HG03354 (cell line): ENCODE results near the gene MGAT4A.

Experiments
- ATAC-seq: cut with Tn5 transposase; IDR thresholded peaks from one replicate; pipeline ENCODE4 v1.9.1; 2021; ENCODE audit warnings: mild to moderate bottlenecking; ENCODE audit not compliant: unreplicated experiment, poor library complexity, severe bottlenecking

The MGAT4A gene

DNA sequence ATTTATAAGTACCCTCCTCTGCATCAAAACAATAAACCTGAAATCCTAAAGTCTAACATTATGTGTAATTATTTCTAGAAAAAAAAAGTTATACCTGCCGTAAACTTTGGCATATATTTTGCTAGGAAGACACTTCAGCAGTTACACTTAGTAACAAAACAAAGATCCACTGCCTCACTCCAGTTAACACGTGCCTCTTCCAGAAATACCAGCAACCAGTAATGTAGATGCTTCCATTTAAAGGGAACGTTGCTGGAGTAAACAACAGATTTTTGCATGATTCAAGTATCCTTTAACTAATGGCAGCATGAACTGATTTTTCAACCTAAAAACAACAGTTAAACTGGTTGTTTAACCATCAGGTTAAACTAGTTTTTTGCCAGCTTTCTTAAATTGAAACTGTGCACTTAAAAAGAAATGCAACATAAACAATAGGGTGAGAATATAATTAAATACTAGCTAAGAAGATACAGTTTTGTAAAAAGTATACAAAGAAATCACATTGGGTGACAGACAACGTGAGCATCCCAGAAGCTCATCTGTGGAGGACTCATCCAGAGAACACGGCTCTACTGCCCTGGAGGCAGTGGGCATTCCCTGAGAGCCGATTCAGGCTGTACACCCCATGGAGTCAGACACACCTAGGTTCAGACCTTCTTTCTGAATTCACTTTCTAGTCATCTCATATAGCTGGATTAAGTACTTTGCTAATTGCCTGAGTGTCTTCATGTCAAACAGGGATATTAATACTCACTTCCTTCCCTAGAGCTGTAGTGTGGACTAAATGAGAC, 22.3 kb downstream of the MGAT4A start:
- no peak for ATAC-seq

DNA sequence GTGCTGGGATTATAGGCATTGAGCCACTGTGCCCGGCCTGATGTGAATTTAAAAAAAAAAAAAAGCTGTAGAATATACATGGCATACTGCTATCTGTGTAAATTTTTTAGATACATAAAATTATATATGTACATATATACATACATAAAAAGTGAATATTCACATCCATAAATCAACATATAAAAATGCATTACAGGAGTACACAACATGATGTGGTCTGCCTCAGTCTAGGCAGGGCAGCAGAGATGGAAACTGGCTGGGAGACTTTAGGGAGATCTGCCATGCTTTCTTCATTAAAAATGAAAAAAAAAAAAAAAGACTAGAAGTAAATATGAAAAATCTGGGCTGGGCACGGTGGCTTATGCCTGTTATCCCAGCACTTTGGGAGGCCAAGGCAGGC, 24.3 kb downstream of the MGAT4A start:
- ATAC-seq: no peak

DNA sequence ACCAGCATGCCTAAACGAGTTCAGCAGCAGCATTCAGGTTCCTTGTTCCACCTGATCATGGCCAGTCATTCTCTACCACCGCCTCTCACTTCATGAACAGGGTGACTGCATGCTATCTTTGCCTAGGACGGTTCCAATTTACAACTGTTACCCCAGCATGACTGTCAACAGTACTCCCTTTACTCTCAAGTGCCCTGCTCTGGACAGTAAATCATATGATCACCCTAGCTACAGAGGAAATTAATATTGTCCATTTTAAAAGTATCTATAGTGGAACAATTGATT, 25.7 kb downstream of the MGAT4A start:
- ATAC-seq: no peak

DNA sequence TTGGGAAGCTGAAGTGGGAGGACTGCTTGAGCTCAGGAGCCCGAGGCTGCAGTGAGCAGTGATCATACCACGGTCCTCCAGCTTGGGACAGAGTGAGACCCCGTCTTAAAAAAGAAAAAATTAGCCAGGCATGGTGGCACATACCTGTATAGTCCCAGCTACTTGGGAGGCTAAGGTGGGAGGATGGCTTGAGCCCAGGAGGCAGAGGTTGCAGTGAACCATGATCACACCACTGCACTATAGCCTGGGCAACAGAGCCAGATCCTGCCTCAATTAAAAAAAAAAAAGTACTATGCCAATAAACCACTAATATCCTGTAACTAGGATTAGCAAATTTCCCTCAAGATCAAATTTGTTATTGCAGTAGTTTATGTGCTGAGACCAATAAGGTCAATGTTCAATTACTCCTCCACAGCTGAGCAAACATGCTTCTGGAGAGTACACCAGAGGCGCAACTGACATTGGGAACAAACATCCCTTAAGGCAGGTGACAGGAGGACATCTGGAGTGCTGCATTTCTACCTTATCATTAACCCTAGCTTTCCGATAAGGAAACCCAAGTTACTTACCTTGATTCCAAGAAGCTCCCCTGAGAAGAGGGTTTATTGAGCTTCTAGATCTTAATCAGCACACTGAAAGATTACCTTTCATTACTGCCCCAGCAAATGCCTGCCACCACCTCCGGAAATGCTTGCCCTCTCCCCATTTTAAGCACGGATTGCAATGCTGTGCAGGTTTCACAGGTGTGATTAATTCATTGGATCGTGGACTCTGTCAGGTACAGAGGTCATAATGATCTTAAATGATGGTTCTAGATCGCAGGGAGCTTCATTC, 26.2 kb downstream of the MGAT4A start:
- no peak for ATAC-seq

DNA sequence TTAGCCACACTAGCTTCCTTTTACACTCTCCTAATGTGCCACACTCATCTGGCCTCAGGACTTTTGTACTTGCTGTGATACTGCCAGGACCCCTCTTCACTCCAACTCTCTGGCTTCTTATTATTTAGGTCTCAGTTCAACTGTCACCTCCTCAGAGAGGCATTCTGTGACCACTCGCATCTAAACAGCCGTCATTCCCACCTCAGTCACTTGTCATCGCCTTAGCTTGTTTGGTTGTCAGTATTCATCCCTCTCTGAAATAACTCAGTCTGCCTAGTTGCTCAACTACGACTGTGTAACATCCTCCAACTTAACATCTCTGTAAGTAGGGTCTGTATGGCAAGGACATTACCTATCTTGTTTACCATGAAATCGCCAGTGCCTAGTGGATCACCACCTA, 27.2 kb downstream of the MGAT4A start:
- ATAC-seq: no peak

DNA sequence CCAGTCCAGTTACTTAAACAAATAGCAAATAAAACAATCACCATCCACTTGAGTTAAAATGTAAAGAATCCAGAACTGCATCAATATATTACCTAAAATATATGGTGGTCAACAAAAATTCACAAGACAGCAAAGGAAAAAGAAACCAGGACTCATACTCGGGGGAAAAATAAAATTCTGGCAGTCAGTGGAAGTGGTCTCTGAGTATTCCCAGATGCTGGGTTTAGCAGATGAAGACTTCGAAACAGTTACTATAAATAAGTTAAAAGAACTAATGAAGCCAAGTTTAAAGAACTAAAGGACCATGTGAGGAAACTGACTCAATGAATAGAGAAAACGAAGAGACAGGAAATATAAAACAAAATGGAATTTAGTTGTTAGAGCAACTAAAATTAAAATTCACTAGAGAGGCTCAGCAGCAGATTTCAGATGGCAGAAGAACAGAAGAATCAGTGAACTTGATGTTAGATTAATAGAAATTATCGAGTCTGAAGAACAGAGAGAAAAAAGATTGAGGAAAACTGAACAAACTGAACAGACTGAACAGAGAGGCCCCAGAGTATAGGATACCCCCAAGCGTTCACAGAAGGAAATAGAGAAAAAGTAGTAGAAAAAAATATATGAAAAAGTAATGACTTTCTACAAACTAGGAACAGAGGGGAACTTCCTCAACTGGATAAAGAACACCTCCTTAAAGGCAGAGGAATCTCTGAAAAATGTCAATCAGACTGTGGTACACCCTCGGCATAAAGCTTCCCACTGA, 27.9 kb downstream of the MGAT4A start:
- no peak for ATAC-seq

DNA sequence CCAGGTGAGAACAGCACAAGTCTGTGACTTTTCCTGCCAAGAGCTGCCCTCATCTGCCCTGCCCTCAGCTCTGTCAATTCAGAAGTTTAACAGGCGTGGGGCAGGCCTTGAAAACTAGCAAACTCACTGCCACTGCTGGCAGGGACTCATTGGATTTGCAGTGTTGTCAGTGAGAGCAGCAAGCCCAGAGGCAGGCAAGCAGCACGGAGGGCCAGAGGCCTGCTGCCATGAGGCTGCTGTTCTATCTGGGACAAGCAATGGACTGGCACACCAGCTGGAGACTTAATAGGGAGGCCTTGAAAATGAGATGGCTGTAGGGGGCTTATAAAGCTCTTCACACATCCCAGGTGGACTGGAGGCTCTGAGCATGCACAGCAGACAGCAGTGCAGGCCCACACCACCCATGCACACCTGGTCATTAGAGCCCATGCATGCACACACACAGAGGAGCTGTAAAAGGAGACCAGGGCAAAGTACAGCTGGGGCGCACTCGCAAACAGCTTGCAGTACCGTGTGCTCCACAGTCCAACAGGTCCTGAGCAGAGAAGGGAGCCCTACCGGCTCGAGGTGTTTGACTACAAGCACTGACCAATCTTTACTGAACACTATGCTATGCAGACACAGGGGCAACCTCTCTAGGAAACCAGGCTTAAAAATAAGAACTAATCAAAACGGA, 28.7 kb downstream of the MGAT4A start:
- no peak for ATAC-seq

DNA sequence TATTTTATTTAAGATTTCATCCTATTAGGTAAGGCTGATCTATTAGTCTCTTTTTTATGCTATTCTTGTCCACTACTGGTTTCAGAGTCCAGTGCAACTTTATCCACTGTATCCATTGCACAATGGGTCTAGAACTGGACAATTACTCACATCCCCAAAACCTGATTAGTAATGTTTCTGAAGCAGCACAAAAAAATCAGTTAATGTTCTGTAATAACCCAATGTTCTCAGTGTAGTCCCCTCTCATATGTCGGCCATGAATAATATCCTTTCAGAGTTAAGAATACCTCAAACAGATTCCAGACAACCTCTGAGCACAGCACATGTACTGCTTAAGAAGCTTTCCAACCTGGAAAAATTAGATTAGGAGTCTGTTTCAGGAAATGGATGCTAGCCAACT, 29.7 kb downstream of the MGAT4A start:
- no peak for ATAC-seq

DNA sequence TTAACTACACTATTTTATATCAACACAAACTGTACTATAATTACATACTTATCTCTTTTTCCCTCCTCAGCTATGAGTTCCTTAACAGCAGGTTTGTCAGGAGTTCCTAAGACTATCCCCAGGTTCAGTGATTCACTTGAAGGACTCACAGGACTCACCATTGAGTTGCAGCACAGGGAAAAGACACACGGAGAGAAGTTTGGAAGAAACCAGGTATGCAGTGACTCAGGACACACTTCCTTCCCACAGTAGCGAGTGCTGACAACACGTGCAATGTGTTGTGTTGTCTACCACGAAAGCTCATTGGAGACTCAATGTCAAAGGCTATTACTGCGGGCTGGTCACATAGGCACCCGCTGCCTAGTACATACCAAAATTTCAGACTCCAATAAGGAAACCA, 32.0 kb downstream of the MGAT4A start:
- no peak for ATAC-seq

DNA sequence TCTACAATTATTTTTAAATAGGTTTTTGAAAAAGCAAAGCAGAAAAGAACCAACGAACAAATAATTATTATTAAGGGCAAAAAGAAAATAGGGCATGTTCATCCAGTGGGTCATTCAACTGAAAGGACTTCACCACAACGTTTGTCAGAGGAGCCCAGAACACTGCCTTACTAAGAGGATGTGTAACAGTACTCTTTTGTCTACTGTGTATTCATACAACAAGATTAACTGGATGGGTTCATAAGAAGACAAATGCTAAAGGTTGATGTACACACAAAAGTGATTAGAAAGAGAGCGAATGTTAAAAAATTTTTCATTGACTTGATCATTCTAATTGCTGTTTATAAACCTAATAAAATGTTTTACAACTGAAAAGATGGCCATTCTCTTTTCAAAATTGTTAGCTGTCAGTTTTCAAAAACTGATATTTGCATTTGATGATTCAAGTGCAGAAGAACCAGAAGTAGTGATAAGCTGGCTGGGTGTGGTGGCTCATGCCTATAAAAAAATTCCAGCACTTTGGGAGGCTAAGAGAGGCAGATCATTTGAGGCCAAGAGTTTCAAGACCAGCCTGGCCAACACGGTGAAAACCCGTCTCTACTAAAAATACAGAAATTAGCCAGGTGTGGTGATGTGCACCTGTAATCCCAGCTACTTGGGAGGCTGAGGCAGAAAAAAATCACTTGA, 33.1 kb downstream of the MGAT4A start:
- no peak for ATAC-seq

DNA sequence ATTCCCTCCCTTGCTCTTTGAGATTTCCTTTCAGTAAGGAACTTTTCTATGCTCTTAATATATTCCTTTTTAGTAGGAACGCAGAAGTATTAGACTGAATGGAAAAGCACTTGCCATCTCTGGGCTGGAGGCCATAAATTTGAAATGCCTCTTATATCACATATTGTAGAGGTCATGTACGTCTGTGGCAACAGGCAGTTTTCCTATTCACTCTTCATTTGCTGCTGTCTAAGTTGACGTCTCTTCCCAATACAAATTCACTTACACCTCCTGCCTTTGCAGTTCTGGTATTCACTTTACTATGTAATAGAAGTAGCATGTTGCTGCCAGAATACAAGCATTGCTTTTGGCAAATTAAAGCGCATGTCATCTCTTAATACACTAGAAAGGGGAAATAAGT, 34.7 kb downstream of the MGAT4A start:
- ATAC-seq: no peak

DNA sequence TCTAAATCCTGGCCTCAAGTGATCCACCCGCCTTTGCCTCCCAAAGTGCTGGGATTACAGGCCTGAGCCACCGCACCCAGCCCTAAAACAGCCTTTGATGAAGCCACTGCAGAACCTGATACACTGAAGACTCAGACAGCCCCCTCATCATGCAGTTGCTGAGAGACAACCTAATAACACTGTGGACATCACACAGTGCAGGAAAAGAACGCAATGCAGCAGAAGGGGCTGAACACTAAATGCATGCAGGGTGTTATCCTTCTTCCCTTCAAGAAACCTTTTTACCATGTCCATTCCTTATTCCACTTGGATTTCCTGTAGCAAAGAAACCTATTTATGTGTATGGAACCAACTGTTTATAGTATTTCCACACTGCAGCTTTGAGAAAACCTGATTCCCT, 35.7 kb downstream of the MGAT4A start:
- no peak for ATAC-seq

DNA sequence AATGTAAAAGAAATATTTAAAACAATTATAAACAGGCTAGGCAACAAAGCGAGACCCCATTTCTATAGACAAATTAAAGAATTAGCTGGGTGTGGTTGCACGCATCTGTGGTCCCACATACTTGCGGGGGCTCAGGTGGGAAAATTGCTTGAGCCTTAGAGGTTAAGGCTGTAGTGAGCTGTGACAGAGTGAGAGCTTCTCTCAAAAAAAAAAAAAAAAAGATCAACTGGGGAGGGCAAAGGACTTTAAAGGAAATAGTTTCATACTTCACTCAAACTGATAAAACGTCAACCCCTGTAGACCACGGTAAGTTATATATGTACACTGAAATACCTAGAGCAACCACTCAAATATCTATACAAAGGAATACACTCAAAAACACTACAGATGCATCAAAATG, 37.5 kb downstream of the MGAT4A start:
- ATAC-seq: no peak

DNA sequence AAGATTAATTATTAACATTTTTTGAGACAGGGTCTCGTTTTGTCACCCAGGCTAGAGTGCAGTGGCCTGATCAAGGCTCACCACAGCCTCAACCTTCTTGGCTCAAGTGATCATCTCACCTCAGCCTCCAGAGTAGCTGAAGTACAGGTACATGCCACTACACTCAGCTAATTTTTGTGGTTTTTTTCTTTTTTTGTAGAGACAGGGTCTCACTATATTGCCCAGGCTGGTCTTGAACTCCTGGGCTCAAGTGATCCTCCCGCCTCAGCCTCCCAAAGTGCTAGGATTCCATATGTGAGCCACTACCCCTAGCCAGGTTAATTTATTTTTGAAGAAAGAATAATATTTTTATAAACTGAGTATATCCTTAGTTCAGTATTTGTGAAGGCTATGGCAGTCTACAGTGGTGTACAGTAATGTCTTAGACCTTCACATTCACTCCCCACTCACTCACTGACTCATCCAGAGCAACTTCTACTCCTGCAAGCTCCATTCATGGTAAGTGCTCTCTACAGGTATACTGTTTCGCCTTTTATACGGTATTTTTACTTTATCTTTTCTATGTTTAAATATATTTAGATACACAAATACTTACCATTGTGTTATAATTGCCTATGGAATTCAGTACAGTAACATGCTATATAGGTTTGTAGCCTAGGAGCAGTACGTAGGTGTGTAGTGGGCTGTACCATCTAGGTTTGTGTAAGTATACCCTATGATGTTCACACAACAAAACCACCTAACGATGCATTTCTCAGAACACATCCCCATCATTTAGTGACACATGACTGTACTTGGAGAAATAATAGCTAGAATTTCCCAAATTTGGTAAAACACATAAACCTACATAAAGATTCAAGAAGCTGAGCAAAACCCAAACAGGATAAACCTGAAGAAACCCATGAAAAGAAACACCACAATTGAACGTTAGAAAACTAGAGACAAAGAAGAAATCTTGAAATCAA, 38.6 kb downstream of the MGAT4A start:
- no peak for ATAC-seq

DNA sequence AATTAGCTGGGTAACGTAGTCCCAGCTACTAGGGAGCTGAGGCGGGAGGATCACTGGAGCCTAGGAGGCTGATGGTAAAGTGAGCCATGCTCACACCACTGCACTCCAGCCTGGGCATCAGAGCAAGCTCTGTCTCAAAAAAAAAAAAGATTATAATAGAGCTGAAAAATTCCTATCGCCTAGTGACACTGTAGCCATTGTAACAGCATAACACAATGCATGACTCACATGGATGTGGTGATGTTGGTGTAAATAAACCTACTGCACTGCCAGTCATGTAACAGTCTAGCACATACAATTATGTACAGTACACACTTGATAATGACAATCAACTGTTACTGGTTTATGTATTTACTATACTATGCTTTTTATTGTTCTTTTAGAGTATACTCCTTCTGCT, 39.6 kb downstream of the MGAT4A start:
- ATAC-seq: no peak

DNA sequence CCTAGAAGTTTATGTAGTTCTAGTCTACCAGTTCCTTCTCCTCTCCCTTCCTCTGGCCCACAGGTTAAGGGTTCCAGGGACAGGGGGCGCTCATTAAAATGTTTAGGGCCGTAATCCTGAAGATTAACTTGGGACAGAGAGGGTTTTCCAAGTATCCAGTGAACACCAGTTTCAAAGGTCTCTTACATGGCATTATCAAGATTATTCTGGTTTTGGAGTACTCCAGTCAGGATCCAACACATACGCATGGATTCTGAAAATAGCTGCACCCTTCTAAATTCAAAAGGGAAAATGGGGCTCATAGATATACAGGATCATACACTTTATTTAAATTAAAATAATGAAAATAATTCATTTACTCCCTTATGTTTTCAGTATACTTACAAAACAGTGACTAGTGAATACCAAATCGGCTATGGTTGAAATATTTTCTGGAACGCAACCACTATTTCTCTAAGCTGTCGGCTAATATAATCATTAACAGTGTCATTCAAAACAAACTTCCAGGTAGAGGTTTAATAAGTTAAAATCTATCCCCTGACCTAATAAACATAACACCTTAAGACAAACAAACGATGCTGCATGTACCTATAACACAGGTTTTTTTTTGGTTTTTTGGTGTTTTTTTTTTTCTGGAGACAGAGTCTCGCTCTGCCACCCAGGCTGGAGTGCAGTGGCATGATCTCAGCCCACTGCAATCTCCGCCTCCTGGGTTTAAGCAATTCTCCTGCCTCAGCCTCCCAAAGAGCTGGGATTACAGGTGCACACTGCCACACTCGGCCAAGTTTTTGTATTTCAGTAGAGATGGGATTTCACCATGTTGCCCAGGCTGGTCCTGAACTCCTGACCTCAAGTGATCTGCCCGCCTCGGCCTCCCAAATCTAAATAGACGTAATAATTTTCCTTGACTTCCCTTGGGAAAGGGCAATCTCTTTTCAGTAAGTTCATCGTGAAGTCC, 44.7 kb downstream of the MGAT4A start:
- ATAC-seq: no peak

DNA sequence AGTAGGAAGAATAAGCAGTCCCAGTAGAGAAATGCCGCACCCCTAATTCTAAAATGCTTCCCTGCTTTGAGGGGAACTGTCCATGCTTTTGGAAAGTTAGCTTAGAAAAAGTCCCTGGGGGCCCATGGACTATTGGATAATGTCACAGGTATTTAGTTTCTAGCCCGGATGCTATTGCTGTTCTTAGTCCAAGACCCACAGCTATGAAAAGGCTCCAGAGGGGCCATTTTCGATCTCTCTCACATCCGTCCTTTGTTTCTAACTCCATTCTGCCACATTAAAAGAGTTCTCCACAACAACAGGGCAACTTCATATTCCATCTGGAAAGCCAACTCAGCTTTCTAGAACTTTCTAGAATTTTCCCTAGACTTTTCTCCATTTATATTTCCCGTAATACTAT, 47.2 kb downstream of the MGAT4A start:
- ATAC-seq: no peak

DNA sequence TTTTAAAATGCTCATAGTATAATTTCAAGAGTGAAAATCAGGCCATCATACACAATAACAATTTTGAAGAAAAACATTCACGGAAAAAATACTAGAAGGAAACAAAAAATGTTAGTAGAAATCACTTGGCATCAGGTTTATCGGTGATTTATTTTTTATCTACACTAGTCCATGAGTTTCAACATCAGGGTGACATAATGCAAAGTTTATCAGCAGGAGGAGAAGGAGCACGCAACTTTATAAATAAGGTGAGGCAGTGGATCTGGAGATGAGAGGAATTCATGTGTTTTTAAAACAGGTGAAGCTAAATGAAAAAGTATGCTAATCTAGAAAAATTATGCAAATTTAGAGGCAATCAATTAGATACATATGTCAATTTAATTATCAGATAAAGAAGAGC, 54.2 kb downstream of the MGAT4A start:
- no peak for ATAC-seq
